ENCODE results near the gene SPTB. TPM values are rescaled to one million over a fixed set of nuclear protein-coding genes. Genes with fewer than 3 reads are reported as not detected.

SPTB gene
- total and polyA plus RNA-seq, 10 of the 15 experiments (the other 5 are each of a cell fraction or from before 2014, with no cell fraction given), result under 0.01 to 0.04 (median 0.02) TPM; not detected in 4

- Histone ChIP-seq H3K36me3 (ENCODE audit: control insufficient read depth in 2 of 2, insufficient read depth in 2 of 2, low read length in 1 of 2) (no peaks in the 10 kb centered on the region), H4K20me1 (ENCODE audit: control insufficient read depth, insufficient read depth) (no peaks in the 10 kb centered on the region), H3K4me2 (ENCODE audit: control insufficient read depth, insufficient read depth) (no peak overlapping the region), H3K9ac (ENCODE audit: control insufficient read depth, insufficient read depth, low read length) (no peak overlapping the region), H3K27me3 (replicated peaks in 1 of 2; ENCODE audit: control insufficient read depth in 2 of 2, insufficient read depth in 2 of 2, low read length in 1 of 2) (no peaks in the 10 kb centered on the region; a peak in 1 of 4 replicates), H3K79me2 (ENCODE audit: control insufficient read depth, insufficient read depth, low read length) (no peaks in the 10 kb centered on the region), H3K4me3 (no peak overlapping the region), H3K4me1 (ENCODE audit: control insufficient read depth, insufficient read depth, low read length) (no peaks in the 10 kb centered on the region), H3K9me3 (replicated peaks; ENCODE audit: control insufficient read depth, insufficient read depth, low read length) (no peaks in the 10 kb centered on the region; the same call in 2 of the 3 replicates), H2AFZ (ENCODE audit: control insufficient read depth, low read depth, low read length) (no peak overlapping the region), H3K27ac (ENCODE audit: control insufficient read depth, insufficient read depth) (no peak overlapping the region)
- intact Hi-C loops (cut with micrococcal nuclease; ENCODE audit: unreplicated experiment), result no loop called here
- POLR2A ChIA-PET, result no interaction called here
- 0% methylated on average over 2 of the region's 2 CpGs for WGBS (ENCODE audit: insufficient coverage, insufficient replicate concordance, low lambda C conversion rate, missing lambda C conversion rate)
- TF ChIP-seq PRDM15 (CRISPR knock-in tag; IDR thresholded peaks at IDR 0.05) (no peak), NFYB (IDR thresholded peaks at IDR 0.05; ENCODE audit: insufficient read depth, low read depth, low read length) (no peak), TCF12 (IDR thresholded peaks at IDR 0.05; ENCODE audit: low read depth, low read length) (no peak), FOS (IDR thresholded peaks at IDR 0.05; ENCODE audit: borderline replicate concordance, extremely low read depth, insufficient read length) (no peak), KAT2A (conservative IDR thresholded peaks at IDR 0.05; ENCODE audit: control insufficient read depth, low read depth, low read length) (no peak), EP300 (IDR thresholded peaks at IDR 0.05; ENCODE audit: borderline replicate concordance in 1 of 2, control insufficient read depth in 1 of 2, low read depth in 2 of 2, low read length in 2 of 2) (no peak), ZNF592 (IDR thresholded peaks at IDR 0.05) (no peak), BHLHE40 (IDR thresholded peaks at IDR 0.05; ENCODE audit: borderline replicate concordance in 1 of 2, low read depth in 2 of 2, low read length in 1 of 2) (no peak), RFX5 (IDR thresholded peaks at IDR 0.05; ENCODE audit: low read depth, low read length) (no peak), CHD1 (IDR thresholded peaks at IDR 0.05; ENCODE audit: low read depth, low read length) (no peak), BMI1 (IDR thresholded peaks at IDR 0.05; ENCODE audit: borderline replicate concordance) (no peak)
- TF ChIP-seq, protein P1, sequence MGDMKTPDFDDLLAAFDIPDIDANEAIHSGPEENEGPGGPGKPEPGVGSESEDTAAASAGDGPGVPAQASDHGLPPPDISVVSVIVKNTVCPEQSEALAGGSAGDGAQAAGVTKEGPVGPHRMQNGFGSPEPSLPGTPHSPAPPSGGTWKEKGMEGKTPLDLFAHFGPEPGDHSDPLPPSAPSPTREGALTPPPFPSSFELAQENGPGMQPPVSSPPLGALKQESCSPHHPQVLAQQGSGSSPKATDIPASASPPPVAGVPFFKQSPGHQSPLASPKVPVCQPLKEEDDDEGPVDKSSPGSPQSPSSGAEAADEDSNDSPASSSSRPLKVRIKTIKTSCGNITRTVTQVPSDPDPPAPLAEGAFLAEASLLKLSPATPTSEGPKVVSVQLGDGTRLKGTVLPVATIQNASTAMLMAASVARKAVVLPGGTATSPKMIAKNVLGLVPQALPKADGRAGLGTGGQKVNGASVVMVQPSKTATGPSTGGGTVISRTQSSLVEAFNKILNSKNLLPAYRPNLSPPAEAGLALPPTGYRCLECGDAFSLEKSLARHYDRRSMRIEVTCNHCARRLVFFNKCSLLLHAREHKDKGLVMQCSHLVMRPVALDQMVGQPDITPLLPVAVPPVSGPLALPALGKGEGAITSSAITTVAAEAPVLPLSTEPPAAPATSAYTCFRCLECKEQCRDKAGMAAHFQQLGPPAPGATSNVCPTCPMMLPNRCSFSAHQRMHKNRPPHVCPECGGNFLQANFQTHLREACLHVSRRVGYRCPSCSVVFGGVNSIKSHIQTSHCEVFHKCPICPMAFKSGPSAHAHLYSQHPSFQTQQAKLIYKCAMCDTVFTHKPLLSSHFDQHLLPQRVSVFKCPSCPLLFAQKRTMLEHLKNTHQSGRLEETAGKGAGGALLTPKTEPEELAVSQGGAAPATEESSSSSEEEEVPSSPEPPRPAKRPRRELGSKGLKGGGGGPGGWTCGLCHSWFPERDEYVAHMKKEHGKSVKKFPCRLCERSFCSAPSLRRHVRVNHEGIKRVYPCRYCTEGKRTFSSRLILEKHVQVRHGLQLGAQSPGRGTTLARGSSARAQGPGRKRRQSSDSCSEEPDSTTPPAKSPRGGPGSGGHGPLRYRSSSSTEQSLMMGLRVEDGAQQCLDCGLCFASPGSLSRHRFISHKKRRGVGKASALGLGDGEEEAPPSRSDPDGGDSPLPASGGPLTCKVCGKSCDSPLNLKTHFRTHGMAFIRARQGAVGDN (IDR thresholded peaks at IDR 0.05), result no peak
- ATAC-seq, result no peak
- DNase-seq (ENCODE audit: low read depth, low spot score), result no peak
- FAIRE-seq, result no peak
- RAD21 ChIA-PET (ENCODE audit: unreplicated experiment), result no interaction called here
- BruUV-seq (replicated peaks), result no TSS peak
- SMC1A ChIA-PET (ENCODE audit: uncharacterized antibody, unreplicated experiment), result interaction anchor here (1.1 to 2.0 kb wide), 2 partner anchors 9 to 121 kb away, joined by 3 to 8 read pairs; no protein-coding TSS in a partner anchor
- in situ Hi-C loops (cut with MboI), result no loop called here
- CTCF ChIA-PET, result interaction anchor here (0.5 to 1.9 kb wide), 3 partner anchors 111 to 121 kb away, joined by 4 to 6 read pairs (median 4); no protein-coding TSS in a partner anchor
These were observed 108.5 kb downstream of the SPTB start for GRCh38 chr14:64771161-64771560.
